ENCODE results near the gene LIMK1. TPM values are rescaled to one million over a fixed set of nuclear protein-coding genes. Genes with fewer than 3 reads are reported as not detected.

The LIMK1 gene
- polyA plus RNA-seq, 1 donor (not counting 4 experiments of a cell fraction or from before 2014, with no cell fraction given), result 13.3 TPM

DNA sequence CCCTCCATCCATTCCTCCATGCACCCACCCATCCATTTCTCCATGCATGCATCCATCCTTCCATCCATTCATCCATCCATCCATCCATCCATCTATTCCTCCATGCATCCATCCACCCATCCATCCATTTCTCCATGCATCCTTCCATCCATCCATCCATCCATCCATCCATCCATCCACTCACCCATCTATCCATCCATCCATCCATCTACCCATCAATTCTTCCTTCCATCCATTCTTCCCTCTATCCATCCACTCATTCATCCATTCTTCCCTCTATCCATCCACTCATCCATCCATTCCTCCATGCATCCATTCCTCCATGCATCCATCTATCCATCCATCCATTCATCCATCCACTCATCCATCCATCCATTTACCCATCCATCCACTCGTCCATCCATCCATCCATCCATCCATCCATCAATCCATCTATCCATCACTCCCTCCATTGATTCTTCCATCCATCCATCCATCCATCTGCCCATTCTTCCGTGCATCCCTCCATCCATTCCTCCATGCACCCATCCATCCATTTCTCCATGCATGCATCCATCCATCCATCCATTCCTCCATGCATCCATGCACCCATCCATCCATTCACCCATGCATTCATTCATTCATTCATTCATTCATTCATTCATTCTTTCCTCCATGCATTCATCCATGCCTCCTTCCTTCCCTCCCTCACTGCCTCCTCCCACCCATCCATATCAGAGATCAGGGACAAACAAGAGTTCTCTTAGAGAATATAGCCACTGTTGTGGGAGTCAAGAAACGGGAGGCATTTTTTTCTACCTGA lies 33.4 kb upstream of the LIMK1 start:
- Histone ChIP-seq H3K9ac (ENCODE audit: control insufficient read depth, extremely low read depth, insufficient read depth, low read length) (no peak overlapping the region), H3K79me2 (ENCODE audit: control insufficient read depth, insufficient read depth, low read length) (no peaks in the 10 kb centered on the region), H2AFZ (ENCODE audit: control insufficient read depth, low read length) (no peak overlapping the region), H3K4me2 (ENCODE audit: control insufficient read depth, extremely low read depth, insufficient read depth, low read depth, low read length) (no peak overlapping the region), H3K36me3 (ENCODE audit: control insufficient read depth in 2 of 2, extremely low read depth in 1 of 2, insufficient read depth in 2 of 2, low read length in 2 of 2) (no peaks in the 10 kb centered on the region), H3K4me1 (ENCODE audit: control insufficient read depth, extremely low read depth, insufficient read depth, low read length) (no peaks in the 10 kb centered on the region), H3K27me3 (ENCODE audit: control insufficient read depth, extremely low read depth, insufficient read depth, low read length) (peaks cover 19% of the 10 kb centered on the region), H3K9me3 (ENCODE audit: control insufficient read depth, low read depth, low read length) (no peaks in the 10 kb centered on the region), H3K27ac (ENCODE audit: control insufficient read depth, insufficient read depth, low read length) (no peak overlapping the region), H3K4me3 (ENCODE audit: control insufficient read depth in 2 of 3, extremely low read depth in 1 of 3, insufficient read depth in 2 of 3, low read depth in 1 of 3, low read length in 3 of 3) (no peak overlapping the region), H4K20me1 (ENCODE audit: control insufficient read depth, extremely low read depth, insufficient read depth, low read length) (no peaks in the 10 kb centered on the region), H3K9me1 (ENCODE audit: control insufficient read depth, extremely low read depth, insufficient read depth, low read length) (no peaks in the 10 kb centered on the region)
- dilution Hi-C loops (cut with MboI; ENCODE audit: extremely low pct_ligation_motif_present, low sequenced_read_pairs), result no loop called here
- DNase-seq (ENCODE audit: low read depth, low spot score) (no peak), FAIRE-seq (no peak)
- no peak for TF ChIP-seq EZH2 (IDR thresholded peaks at IDR 0.05; ENCODE audit: low read length)
- TF ChIP-seq, protein P1, sequence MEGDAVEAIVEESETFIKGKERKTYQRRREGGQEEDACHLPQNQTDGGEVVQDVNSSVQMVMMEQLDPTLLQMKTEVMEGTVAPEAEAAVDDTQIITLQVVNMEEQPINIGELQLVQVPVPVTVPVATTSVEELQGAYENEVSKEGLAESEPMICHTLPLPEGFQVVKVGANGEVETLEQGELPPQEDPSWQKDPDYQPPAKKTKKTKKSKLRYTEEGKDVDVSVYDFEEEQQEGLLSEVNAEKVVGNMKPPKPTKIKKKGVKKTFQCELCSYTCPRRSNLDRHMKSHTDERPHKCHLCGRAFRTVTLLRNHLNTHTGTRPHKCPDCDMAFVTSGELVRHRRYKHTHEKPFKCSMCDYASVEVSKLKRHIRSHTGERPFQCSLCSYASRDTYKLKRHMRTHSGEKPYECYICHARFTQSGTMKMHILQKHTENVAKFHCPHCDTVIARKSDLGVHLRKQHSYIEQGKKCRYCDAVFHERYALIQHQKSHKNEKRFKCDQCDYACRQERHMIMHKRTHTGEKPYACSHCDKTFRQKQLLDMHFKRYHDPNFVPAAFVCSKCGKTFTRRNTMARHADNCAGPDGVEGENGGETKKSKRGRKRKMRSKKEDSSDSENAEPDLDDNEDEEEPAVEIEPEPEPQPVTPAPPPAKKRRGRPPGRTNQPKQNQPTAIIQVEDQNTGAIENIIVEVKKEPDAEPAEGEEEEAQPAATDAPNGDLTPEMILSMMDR (optimal IDR thresholded peaks at IDR 0.05 in 1 of 3, IDR thresholded peaks at IDR 0.05 in 1 of 3, conservative IDR thresholded peaks at IDR 0.05 in 1 of 3; ENCODE audit: extremely low read depth in 1 of 3, insufficient read depth in 2 of 3, low read length in 3 of 3), result no peak

- no peak for TF ChIP-seq EZH2 (IDR thresholded peaks at IDR 0.05; ENCODE audit: low read length)
- TF ChIP-seq, protein P1 (optimal IDR thresholded peaks at IDR 0.05 in 1 of 3, IDR thresholded peaks at IDR 0.05 in 1 of 3, conservative IDR thresholded peaks at IDR 0.05 in 1 of 3; ENCODE audit: extremely low read depth in 1 of 3, insufficient read depth in 2 of 3, low read length in 3 of 3), result no peak
- Histone ChIP-seq H3K27ac (ENCODE audit: control insufficient read depth, insufficient read depth, low read length) (no peak overlapping the region), H3K9me3 (ENCODE audit: control insufficient read depth, low read depth, low read length) (no peaks in the 10 kb centered on the region), H3K9me1 (ENCODE audit: control insufficient read depth, extremely low read depth, insufficient read depth, low read length) (no peaks in the 10 kb centered on the region), H2AFZ (ENCODE audit: control insufficient read depth, low read length) (no peak overlapping the region), H3K4me2 (ENCODE audit: control insufficient read depth, extremely low read depth, insufficient read depth, low read depth, low read length) (no peak overlapping the region), H3K79me2 (ENCODE audit: control insufficient read depth, insufficient read depth, low read length) (no peaks in the 10 kb centered on the region), H3K36me3 (ENCODE audit: control insufficient read depth in 2 of 2, extremely low read depth in 1 of 2, insufficient read depth in 2 of 2, low read length in 2 of 2) (no peaks in the 10 kb centered on the region), H3K27me3 (ENCODE audit: control insufficient read depth, extremely low read depth, insufficient read depth, low read length) (peaks cover 19% of the 10 kb centered on the region), H3K4me3 (ENCODE audit: control insufficient read depth in 2 of 3, extremely low read depth in 1 of 3, insufficient read depth in 2 of 3, low read depth in 1 of 3, low read length in 3 of 3) (no peak overlapping the region), H4K20me1 (ENCODE audit: control insufficient read depth, extremely low read depth, insufficient read depth, low read length) (no peaks in the 10 kb centered on the region), H3K4me1 (ENCODE audit: control insufficient read depth, extremely low read depth, insufficient read depth, low read length) (no peaks in the 10 kb centered on the region), H3K9ac (ENCODE audit: control insufficient read depth, extremely low read depth, insufficient read depth, low read length) (no peak overlapping the region)
- DNase-seq (ENCODE audit: low read depth, low spot score) (no peak), FAIRE-seq (no peak)
- dilution Hi-C loops (cut with MboI; ENCODE audit: extremely low pct_ligation_motif_present, low sequenced_read_pairs), result no loop called here
These were observed 32.4 kb upstream of the LIMK1 start for GRCh38 chr7:74051193-74051592.
